Neural cell (in vitro differentiated cells): ENCODE measurements around the gene LFNG. TPM values are rescaled to one million over a fixed set of nuclear protein-coding genes. Genes with fewer than 3 reads are reported as not detected.

Experiments used
- H2AFZ ChIP-seq: fragments of 200-600, 300-800 bp; sonication (generic), shearing (Covaris generic); 2 replicates; pipeline ENCODE4 v1.6.0; 2014; ENCODE audit warnings: low read depth, mild to moderate bottlenecking, antibody characterized with exemption, low read length, moderate library complexity
- H3F3A ChIP-seq: fragments of 200-600 bp; shearing (Covaris generic); 2 replicates; pipeline ENCODE4 v1.6.1; 2016; ENCODE audit warnings: mild to moderate bottlenecking, moderate library complexity, mixed read lengths, antibody characterized with exemption, low read length; ENCODE audit not compliant: insufficient read depth, poor library complexity, severe bottlenecking
- H3K27ac ChIP-seq: fragments of 200-600, 300-800 bp; sonication (generic), shearing (Covaris generic); 2 replicates; pipeline ENCODE4 v1.5.1; 2014; ENCODE audit warnings: mild to moderate bottlenecking, low read length, moderate library complexity
- H3K27me3 ChIP-seq: fragments of 300-800, 200-600 bp; sonication (generic), shearing (Covaris generic); 2 replicates; pipeline ENCODE4 v1.6.0; 2014; ENCODE audit warnings: mild to moderate bottlenecking, low read depth, low read length, moderate library complexity; ENCODE audit not compliant: insufficient read depth
- H3K36me3 ChIP-seq: fragments of 300-800, 200-600 bp; sonication (generic), shearing (Covaris generic); 2 replicates; pipeline ENCODE4 v1.5.1; 2014; ENCODE audit warnings: mild to moderate bottlenecking, antibody characterized with exemption, low read length, moderate library complexity; ENCODE audit not compliant: insufficient read depth
- H3K4me2 ChIP-seq: fragments of 300-800, 200-600 bp; sonication (generic), shearing (Covaris generic); 2 replicates; pipeline ENCODE4 v1.6.0; 2014; ENCODE audit warnings: mild to moderate bottlenecking, low read length
- H3K4me3 ChIP-seq: fragments of 300-800, 200-600 bp; sonication (generic), shearing (Covaris generic); 2 replicates; pipeline ENCODE4 v1.5.1; 2014; ENCODE audit warnings: mild to moderate bottlenecking, low read length, moderate library complexity
- H3K79me2 ChIP-seq: fragments of 200-600 bp; shearing (Covaris generic); replicated peaks from 2 replicates; pipeline ENCODE4 v1.6.0; 2014; ENCODE audit warnings: mild to moderate bottlenecking, low read length, moderate library complexity; ENCODE audit not compliant: insufficient read depth
- H3K9ac ChIP-seq: fragments of 300-800, 200-600 bp; sonication (generic), shearing (Covaris generic); 2 replicates; pipeline ENCODE4 v1.6.1; 2016; ENCODE audit warnings: mild to moderate bottlenecking, low read length, mixed read lengths
- H3K9me2 ChIP-seq: fragments of 200-600 bp; shearing (Covaris generic); 2 replicates; pipeline ENCODE4 v1.6.1; 2016; ENCODE audit warnings: mild to moderate bottlenecking, low read length, mixed read lengths; ENCODE audit not compliant: insufficient read depth
- H3K9me3 ChIP-seq: fragments of 200-600, 300-800 bp; sonication (generic), shearing (Covaris generic); 2 replicates; pipeline ENCODE4 v1.6.1; 2016; ENCODE audit warnings: mild to moderate bottlenecking, mixed run types, low read length, moderate library complexity, mixed read lengths
- H4K20me1 ChIP-seq: fragments of 200-600 bp; shearing (Covaris generic); 2 replicates; pipeline ENCODE4 v1.6.1; 2016; ENCODE audit warnings: mild to moderate bottlenecking, mixed run types; ENCODE audit not compliant: insufficient read depth
- CTCF ChIP-seq: fragments of 450-650 bp; IDR thresholded peaks from 2 replicates; pipeline ENCODE4 v1.5.1; 2014; ENCODE audit warnings: antibody characterized with exemption, mild to moderate bottlenecking, moderate library complexity; ENCODE audit not compliant: poor library complexity, severe bottlenecking
- EP300 ChIP-seq: fragments of 450-650 bp; conservative IDR thresholded peaks from 2 replicates; pipeline ENCODE4 v1.6.1; 2014; ENCODE audit warnings: antibody characterized with exemption, mild to moderate bottlenecking, moderate library complexity; ENCODE audit not compliant: poor library complexity, severe bottlenecking
- EZH2 ChIP-seq: fragments of 200-600, 300-800 bp; shearing (Covaris generic), sonication (generic); IDR thresholded peaks from 2 replicates; pipeline ENCODE4 v1.6.1; 2014; ENCODE audit warnings: antibody characterized with exemption, low read length, borderline replicate concordance, mild to moderate bottlenecking; ENCODE audit not compliant: insufficient read depth, poor library complexity, severe bottlenecking
- MXI1 ChIP-seq: fragments of 450-650 bp; conservative IDR thresholded peaks from 2 replicates; pipeline ENCODE4 v1.6.1; 2014; ENCODE audit warnings: antibody characterized with exemption, mild to moderate bottlenecking; ENCODE audit not compliant: poor library complexity, severe bottlenecking
- POLR2AphosphoS5 ChIP-seq: IDR thresholded peaks from 2 replicates; pipeline ENCODE4 v1.6.1; 2012
- RAD21 ChIP-seq: fragments of 450-650 bp; conservative IDR thresholded peaks from 2 replicates; pipeline ENCODE4 v1.6.1; 2014; ENCODE audit warnings: antibody characterized with exemption, mild to moderate bottlenecking, moderate library complexity
- REST ChIP-seq: IDR thresholded peaks from 2 replicates; pipeline ENCODE4 v1.6.1; 2012; ENCODE audit warnings: borderline replicate concordance
- SMC3 ChIP-seq: fragments of 450-650 bp; conservative IDR thresholded peaks from 2 replicates; pipeline ENCODE4 v1.6.1; 2014; ENCODE audit warnings: antibody characterized with exemption, mild to moderate bottlenecking, moderate library complexity; ENCODE audit not compliant: poor library complexity
- TAF1 ChIP-seq: IDR thresholded peaks from 2 replicates; pipeline ENCODE4 v1.6.1; 2012; ENCODE audit warnings: low read depth
- polyA plus RNA-seq: library from polyadenylated mRNA; depleted of rRNA; stranded (reverse); fragments of >200 nt; gene quantifications from 2 replicates; pipeline ENCODE4 v1.2.3, GENCODE V29; 2014

LFNG gene
- polyA plus RNA-seq, 1 donor from 2014 or later: 0.30 TPM

GRCh38 chr7:2474813-2475677 lies 44.5 kb upstream of the LFNG start:
- no peaks in the 10 kb centered on the region for H3F3A ChIP-seq
- H3K27ac ChIP-seq: no peak overlapping the region
- no peaks in the 10 kb centered on the region for H3K27me3 ChIP-seq
- no peaks in the 10 kb centered on the region for H3K9me3 ChIP-seq
- no peak overlapping the region for H3K9ac ChIP-seq
- TF ChIP-seq SMC3 (no peak), EP300 (no peak), RAD21 (no peak), CTCF (no peak), POLR2AphosphoS5 (no peak), EZH2 (no peak), MXI1 (no peak), REST (no peak), TAF1 (no peak)
- no peaks in the 10 kb centered on the region for H3K9me2 ChIP-seq
- no peak overlapping the region for H3K4me3 ChIP-seq
- H2AFZ ChIP-seq: no peak overlapping the region
- no peaks in the 10 kb centered on the region for H3K79me2 ChIP-seq
- H3K36me3 ChIP-seq: no peaks in the 10 kb centered on the region
- no peaks in the 10 kb centered on the region for H4K20me1 ChIP-seq
- no peak overlapping the region for H3K4me2 ChIP-seq

- Histone ChIP-seq H3K9me2 (no peaks in the 10 kb centered on the region), H3F3A (no peaks in the 10 kb centered on the region), H3K27ac (no peak overlapping the region), H3K4me3 (no peak overlapping the region), H3K9me3 (no peaks in the 10 kb centered on the region), H4K20me1 (no peaks in the 10 kb centered on the region), H2AFZ (no peak overlapping the region), H3K27me3 (no peaks in the 10 kb centered on the region), H3K36me3 (no peaks in the 10 kb centered on the region), H3K79me2 (no peaks in the 10 kb centered on the region), H3K4me2 (no peak overlapping the region), H3K9ac (no peak overlapping the region)
- TF ChIP-seq REST: no peak
- TF ChIP-seq EZH2: no peak
- no peak for TF ChIP-seq POLR2AphosphoS5
- TF ChIP-seq SMC3: no peak
- TF ChIP-seq RAD21: no peak
- no peak for TF ChIP-seq TAF1
These were observed 43.9 kb upstream of the LFNG start for GRCh38 chr7:2475678-2476015.
